AG04450 (cell line): Measurements from ENCODE around the gene THAP4. TPM values are rescaled to one million over a fixed set of nuclear protein-coding genes. Genes with fewer than 3 reads are reported as not detected.

Experiments used
- CTCF ChIA-PET: fragments of 300-600, 350-600 bp; formaldehyde crosslinking; extraction: SDS; loops from one replicate; lab custom pipeline; 2022; ENCODE audit warnings: antibody characterized with exemption, inconsistent platforms; lab: Charles Lee
- POLR2A ChIA-PET: fragments of 350-600 bp; formaldehyde crosslinking; extraction: SDS; loops from one replicate; lab custom pipeline; 2021; ENCODE audit warnings: antibody characterized with exemption, inconsistent platforms; lab: Yijun Ruan, JAX
- DNase-seq: peaks from one replicate; pipeline ENCODE4 v3.0.0-alpha.2; 2011; ENCODE audit warnings: low read depth, low spot score
- H3K27ac ChIP-seq: one replicate; pipeline ENCODE4 v1.5.1; 2012; ENCODE audit warnings: low read depth, low read length, control low read depth
- H3K27me3 ChIP-seq: one replicate; pipeline ENCODE4 v1.6.0; 2012; ENCODE audit warnings: low read length; ENCODE audit not compliant: control insufficient read depth, insufficient read depth
- H3K4me3 ChIP-seq: 2 replicates; pipeline ENCODE4 v1.5.1; 2011; ENCODE audit warnings: mild to moderate bottlenecking, low read depth, low read length, control low read depth
- H3K9me3 ChIP-seq: 2 replicates; pipeline ENCODE4 v1.5.1; 2012; ENCODE audit warnings: low read length; ENCODE audit not compliant: control insufficient read depth, insufficient read depth
- CTCF ChIP-seq: IDR thresholded peaks from 2 replicates; pipeline ENCODE4 v1.5.1; 2011; ENCODE audit warnings: low read depth, low read length, control low read depth, inconsistent platforms
- polyA plus RNA-seq: library from polyadenylated mRNA; depleted of rRNA; stranded (reverse); fragments of >200 nt; gene quantifications from 2 replicates; pipeline ENCODE4 v1.2.3, GENCODE V29; 2011

The THAP4 gene
- polyA plus RNA-seq, 1 experiment = 23.7 TPM

- H3K27me3 ChIP-seq = no peaks in the 10 kb centered on the region
- POLR2A ChIA-PET = interaction anchor here (1.8 kb wide), 1 partner anchor 11 kb away, joined by 4 read pairs; the partner anchor contains the start of gene DTYMK
- H3K27ac ChIP-seq = no peak overlapping the region
- H3K4me3 ChIP-seq = no peak overlapping the region
- CTCF ChIA-PET = no interaction called here
- H3K9me3 ChIP-seq = no peaks in the 10 kb centered on the region; the same call in 1 of the 2 replicates
- TF ChIP-seq CTCF = no peak
- no peak for DNase-seq
Measured at GRCh38 chr2:241675885-241676284, 38.9 kb upstream of the THAP4 start.

- H3K27me3 ChIP-seq = no peaks in the 10 kb centered on the region
- no peaks in the 10 kb centered on the region; the same call in 1 of the 2 replicates for H3K9me3 ChIP-seq
- DNase-seq = no peak
- POLR2A ChIA-PET = interaction anchor here (1.8 kb wide), 1 partner anchor 13 kb away, joined by 4 read pairs; the partner anchor contains the start of gene DTYMK
- CTCF ChIA-PET = no interaction called here
- H3K27ac ChIP-seq = no peak overlapping the region
- no peak overlapping the region for H3K4me3 ChIP-seq
- TF ChIP-seq CTCF = no peak
Measured at GRCh38 chr2:241673797-241674725, 37.1 kb upstream of the THAP4 start.

GRCh38 chr2:241673189-241673663 is 36.3 kb upstream of the THAP4 start:
- no peak for DNase-seq
- POLR2A ChIA-PET = no interaction called here
- no peak for TF ChIP-seq CTCF
- CTCF ChIA-PET = no interaction called here
- Histone ChIP-seq H3K9me3 (no peaks in the 10 kb centered on the region; the same call in 1 of the 2 replicates), H3K4me3 (no peak overlapping the region), H3K27me3 (no peaks in the 10 kb centered on the region), H3K27ac (no peak overlapping the region)

GRCh38 chr2:241672243-241673188 is 35.6 kb upstream of the THAP4 start:
- H3K9me3 ChIP-seq = no peaks in the 10 kb centered on the region; the same call in 1 of the 2 replicates
- CTCF ChIA-PET = no interaction called here
- TF ChIP-seq CTCF = no peak
- no peak overlapping the region for H3K27ac ChIP-seq
- POLR2A ChIA-PET = no interaction called here
- H3K27me3 ChIP-seq = no peaks in the 10 kb centered on the region
- H3K4me3 ChIP-seq = no peak overlapping the region
- DNase-seq = no peak
